Stomach (tissue), 4 donors: ENCODE results near the gene LOXHD1.

Experiments
- POLR2A ChIP-seq, 4 donors: fragments of 450-650 bp; IDR thresholded peaks; one replicate each; pipeline ENCODE4 v1.6.1; 2016; ENCODE audit warnings: antibody characterized with exemption in 4 of 4, control low read depth in 2 of 4, mild to moderate bottlenecking in 1 of 4, moderate library complexity in 1 of 4
- POLR2AphosphoS5 ChIP-seq, 3 donors: sonication (generic); formaldehyde crosslinking; IDR thresholded peaks; one replicate each; pipeline ENCODE4 v1.6.1; 2016; ENCODE audit warnings: antibody characterized with exemption in 3 of 3
- TF ChIP-seq, protein P1 (sequence below), 7 experiments: fragments of 450-650 bp in 4 of 7; fragments of 200-600 bp in 3 of 7; sonication (generic) in 3 of 7; IDR thresholded peaks; one replicate each; pipeline ENCODE4 v1.5.1; 2016 to 2019; ENCODE audit warnings: antibody characterized with exemption in 7 of 7, control low read depth in 2 of 7, mild to moderate bottlenecking in 1 of 7

DNA sequence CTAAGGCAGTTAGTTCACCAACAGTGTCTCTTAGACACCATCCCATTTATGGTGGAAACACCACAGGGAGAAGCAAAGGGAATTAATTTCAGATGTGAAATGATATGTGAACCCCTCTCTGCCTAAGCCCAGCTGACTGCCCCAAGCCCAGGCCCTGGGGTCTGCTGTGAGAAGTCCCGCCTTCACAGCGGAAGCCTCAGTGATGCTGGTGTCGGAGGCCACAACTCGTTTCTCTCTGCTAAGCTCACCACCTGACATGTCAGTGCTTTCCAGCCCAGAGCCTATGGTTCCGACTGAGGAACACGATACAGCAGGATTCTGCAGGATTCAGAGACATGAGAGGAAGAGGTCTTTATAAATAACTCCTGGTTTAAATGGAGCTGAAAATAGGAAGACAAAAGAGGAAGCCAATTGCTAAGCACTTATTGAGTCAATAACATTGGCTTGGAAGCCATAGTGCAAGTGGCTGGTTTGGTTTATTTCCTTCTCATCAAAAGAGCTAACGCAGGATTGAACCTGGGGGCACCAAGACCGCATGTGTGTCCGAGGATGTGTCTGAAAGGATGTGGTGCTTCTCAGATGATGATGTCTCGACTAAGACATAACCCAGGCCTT, 21.9 kb upstream of the LOXHD1 start:
- TF ChIP-seq, protein P1, sequence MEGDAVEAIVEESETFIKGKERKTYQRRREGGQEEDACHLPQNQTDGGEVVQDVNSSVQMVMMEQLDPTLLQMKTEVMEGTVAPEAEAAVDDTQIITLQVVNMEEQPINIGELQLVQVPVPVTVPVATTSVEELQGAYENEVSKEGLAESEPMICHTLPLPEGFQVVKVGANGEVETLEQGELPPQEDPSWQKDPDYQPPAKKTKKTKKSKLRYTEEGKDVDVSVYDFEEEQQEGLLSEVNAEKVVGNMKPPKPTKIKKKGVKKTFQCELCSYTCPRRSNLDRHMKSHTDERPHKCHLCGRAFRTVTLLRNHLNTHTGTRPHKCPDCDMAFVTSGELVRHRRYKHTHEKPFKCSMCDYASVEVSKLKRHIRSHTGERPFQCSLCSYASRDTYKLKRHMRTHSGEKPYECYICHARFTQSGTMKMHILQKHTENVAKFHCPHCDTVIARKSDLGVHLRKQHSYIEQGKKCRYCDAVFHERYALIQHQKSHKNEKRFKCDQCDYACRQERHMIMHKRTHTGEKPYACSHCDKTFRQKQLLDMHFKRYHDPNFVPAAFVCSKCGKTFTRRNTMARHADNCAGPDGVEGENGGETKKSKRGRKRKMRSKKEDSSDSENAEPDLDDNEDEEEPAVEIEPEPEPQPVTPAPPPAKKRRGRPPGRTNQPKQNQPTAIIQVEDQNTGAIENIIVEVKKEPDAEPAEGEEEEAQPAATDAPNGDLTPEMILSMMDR (IDR thresholded peaks at IDR 0.05) = no peak
- TF ChIP-seq POLR2AphosphoS5 (IDR thresholded peaks at IDR 0.05) (no peak), POLR2A (IDR thresholded peaks at IDR 0.05) (no peak)
